Measurements from ENCODE around the gene STAB2. TPM values are rescaled to one million over a fixed set of nuclear protein-coding genes. Genes with fewer than 3 reads are reported as not detected.

Gene STAB2
- total RNA-seq, 4 donors from 2014 or later: 0.95 TPM; not detected in 3

DNA sequence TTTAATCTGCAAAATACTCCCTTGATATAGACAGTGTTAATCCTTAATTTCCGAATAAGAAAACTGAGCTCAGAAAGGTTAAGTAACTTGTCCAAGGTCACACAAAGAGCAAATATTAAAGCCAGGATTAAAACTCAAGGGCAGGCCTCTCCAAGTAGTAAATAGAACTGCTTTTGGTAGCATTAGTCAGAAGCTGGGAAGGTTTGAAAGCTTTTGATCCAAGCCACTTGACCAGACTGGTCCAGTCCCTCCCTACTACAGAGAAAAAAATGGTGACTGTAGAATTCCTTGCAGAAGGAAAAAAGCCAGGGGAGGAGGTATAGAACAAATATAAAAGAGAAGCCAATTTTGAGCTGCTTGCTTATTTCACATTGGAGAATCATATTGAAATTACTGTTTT lies 142.4 kb downstream of the STAB2 start:
- Histone ChIP-seq H3K9me3 (peaks cover 0 to 9% (median 5%) of the 10 kb centered on the region in 3 donors), H3K27me3 (peaks cover 0 to 27% (median 0%) of the 10 kb centered on the region in 4 donors), H3K36me3 (no peaks in the 10 kb centered on the region), H3K4me3 (no peak overlapping the region), H3K27ac (no peak overlapping the region), H3K4me1 (peaks cover 0 to 8% (median 0%) of the 10 kb centered on the region in 3 donors)
- WGBS, 2 donors: 27 to 37% methylated on average over 1 of the region's 1 CpG
- intact Hi-C loops (cut with DNase I): no loop called here
- no peak for DNase-seq
- TF ChIP-seq, protein P1, sequence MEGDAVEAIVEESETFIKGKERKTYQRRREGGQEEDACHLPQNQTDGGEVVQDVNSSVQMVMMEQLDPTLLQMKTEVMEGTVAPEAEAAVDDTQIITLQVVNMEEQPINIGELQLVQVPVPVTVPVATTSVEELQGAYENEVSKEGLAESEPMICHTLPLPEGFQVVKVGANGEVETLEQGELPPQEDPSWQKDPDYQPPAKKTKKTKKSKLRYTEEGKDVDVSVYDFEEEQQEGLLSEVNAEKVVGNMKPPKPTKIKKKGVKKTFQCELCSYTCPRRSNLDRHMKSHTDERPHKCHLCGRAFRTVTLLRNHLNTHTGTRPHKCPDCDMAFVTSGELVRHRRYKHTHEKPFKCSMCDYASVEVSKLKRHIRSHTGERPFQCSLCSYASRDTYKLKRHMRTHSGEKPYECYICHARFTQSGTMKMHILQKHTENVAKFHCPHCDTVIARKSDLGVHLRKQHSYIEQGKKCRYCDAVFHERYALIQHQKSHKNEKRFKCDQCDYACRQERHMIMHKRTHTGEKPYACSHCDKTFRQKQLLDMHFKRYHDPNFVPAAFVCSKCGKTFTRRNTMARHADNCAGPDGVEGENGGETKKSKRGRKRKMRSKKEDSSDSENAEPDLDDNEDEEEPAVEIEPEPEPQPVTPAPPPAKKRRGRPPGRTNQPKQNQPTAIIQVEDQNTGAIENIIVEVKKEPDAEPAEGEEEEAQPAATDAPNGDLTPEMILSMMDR (IDR thresholded peaks at IDR 0.05): no peak
- TF ChIP-seq POLR2A (IDR thresholded peaks at IDR 0.05): no peak

- H3K27me3 ChIP-seq: peaks cover 0 to 47% (median 0%) of the 10 kb centered on the region in 4 donors
- H3K36me3 ChIP-seq: no peaks in the 10 kb centered on the region
- H3K27ac ChIP-seq: no peak overlapping the region
- H3K9me3 ChIP-seq: peaks cover 0 to 9% (median 5%) of the 10 kb centered on the region in 3 donors
- no peak overlapping the region for H3K4me3 ChIP-seq
- TF ChIP-seq, protein P1 (IDR thresholded peaks at IDR 0.05): no peak
- TF ChIP-seq POLR2A (IDR thresholded peaks at IDR 0.05): no peak
- 71 to 100% methylated on average over 1 of the region's 1 CpG for WGBS, 2 donors
- intact Hi-C loops (cut with DNase I): no loop called here
- no peak for DNase-seq
- H3K4me1 ChIP-seq: peaks cover 0 to 8% (median 0%) of the 10 kb centered on the region in 3 donors
Measured at GRCh38 chr12:103731539-103731938, 144.5 kb downstream of the STAB2 start.

GRCh38 chr12:103734863-103735262 lies 147.8 kb downstream of the STAB2 start:
- H3K36me3 ChIP-seq: no peaks in the 10 kb centered on the region
- intact Hi-C loops (cut with DNase I): no loop called here
- no peak overlapping the region for H3K27ac ChIP-seq
- H3K4me3 ChIP-seq: no peak overlapping the region
- H3K4me1 ChIP-seq: no peaks in the 10 kb centered on the region
- peaks cover 0 to 58% (median 0%) of the 10 kb centered on the region in 4 donors for H3K27me3 ChIP-seq
- DNase-seq: no peak
- 78 to 80% methylated on average over 2 of the region's 2 CpGs for WGBS, 2 donors
- TF ChIP-seq, protein P1 (IDR thresholded peaks at IDR 0.05): no peak
- peaks cover 0 to 9% (median 5%) of the 10 kb centered on the region in 3 donors for H3K9me3 ChIP-seq

DNA sequence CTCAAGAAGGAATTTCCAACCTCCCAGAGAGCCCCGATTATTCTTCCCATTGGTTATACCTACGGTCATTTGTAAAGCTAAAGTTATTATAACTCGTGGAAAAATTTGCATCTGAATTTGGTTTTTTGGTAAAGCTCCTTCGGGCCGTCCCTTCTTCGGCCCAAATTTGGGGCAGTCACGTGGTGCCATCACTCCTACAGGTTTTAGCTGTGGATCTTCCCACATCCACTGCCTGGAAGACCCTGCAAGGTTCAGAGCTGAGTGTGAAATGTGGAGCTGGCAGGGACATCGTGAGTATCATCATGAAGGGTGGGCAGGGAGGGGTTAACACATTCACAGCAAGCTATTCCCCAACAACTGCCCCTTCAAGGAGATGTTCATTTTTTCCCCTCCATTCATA lies 148.2 kb downstream of the STAB2 start:
- WGBS, 2 donors: 76 to 81% methylated on average over 8 of the region's 8 CpGs
- Histone ChIP-seq H3K27ac (no peak overlapping the region), H3K4me1 (no peaks in the 10 kb centered on the region), H3K9me3 (peaks cover 0 to 9% (median 5%) of the 10 kb centered on the region in 3 donors), H3K36me3 (no peaks in the 10 kb centered on the region), H3K27me3 (peaks cover 0 to 62% (median 0%) of the 10 kb centered on the region in 4 donors), H3K4me3 (no peak overlapping the region)
- no peak for DNase-seq
- intact Hi-C loops (cut with DNase I): no loop called here
- TF ChIP-seq, protein P1 (IDR thresholded peaks at IDR 0.05): no peak
- TF ChIP-seq POLR2A (IDR thresholded peaks at IDR 0.05): no peak

- H3K9me3 ChIP-seq: peaks cover 0 to 1% (median 0%) of the 10 kb centered on the region in 3 donors
- 67 to 78% methylated on average over 1 of the region's 1 CpG for WGBS, 2 donors
- no peak overlapping the region for H3K4me3 ChIP-seq
- peaks cover 0 to under 1% (median 0%) of the 10 kb centered on the region in 3 donors for H3K4me1 ChIP-seq
- intact Hi-C loops (cut with DNase I): no loop called here
- DNase-seq: no peak
- peaks cover 0 to 75% (median 0%) of the 10 kb centered on the region in 4 donors for H3K27me3 ChIP-seq
- H3K27ac ChIP-seq: no peak overlapping the region
- H3K36me3 ChIP-seq: no peaks in the 10 kb centered on the region
- TF ChIP-seq POLR2A (IDR thresholded peaks at IDR 0.05): no peak
- TF ChIP-seq, protein P1 (IDR thresholded peaks at IDR 0.05): no peak
Measured at GRCh38 chr12:103736572-103736971, 149.5 kb downstream of the STAB2 start.

All from esophagus squamous epithelium (tissue), 5 donors.